PC-9 (cell line): ENCODE data around the gene SETBP1. TPM values are rescaled to one million over a fixed set of nuclear protein-coding genes. Genes with fewer than 3 reads are reported as not detected.

Source experiments
- BruUV-seq: library from RNA; stranded (reverse); fragments of 400-500 nt; replicated peaks from 2 replicates; lab custom pipeline; 2021; lab: Mats Ljungman, UMichigan
- CTCF ChIA-PET: fragments of 300-600 bp; sonication (Branson Sonifier 250); formaldehyde crosslinking; loops from one replicate; lab custom pipeline; 2022; ENCODE audit warnings: antibody characterized with exemption; lab: Charles Lee
- POLR2A ChIA-PET: fragments of 300-600 bp; sonication (Branson Sonifier 250); formaldehyde crosslinking; loops from one replicate; lab custom pipeline; 2022; ENCODE audit warnings: antibody characterized with exemption; ENCODE audit not compliant: unreplicated experiment; lab: Charles Lee
- DNase-seq, 2 experiments: peaks; one replicate each; pipeline versions ENCODE4 v3.0.0 to v3.0.0-alpha.2; 2015 to 2022; ENCODE audit warnings: mixed read lengths in 1 of 2
- H2AFZ ChIP-seq: fragments of 200-600 bp; sonication (generic); 2 replicates; pipeline ENCODE4 v1.8.1; 2017; ENCODE audit warnings: antibody characterized with exemption
- H3F3A ChIP-seq: fragments of 200-600 bp; sonication (generic); 2 replicates; pipeline ENCODE4 v1.8.1; 2017; ENCODE audit warnings: antibody characterized with exemption, mild to moderate bottlenecking, low read depth; ENCODE audit not compliant: insufficient read depth
- H3K27ac ChIP-seq: fragments of 200-600 bp; sonication (generic); 2 replicates; pipeline ENCODE4 v1.6.1; 2016; ENCODE audit warnings: mixed run types
- H3K27me3 ChIP-seq: fragments of 200-600 bp; sonication (generic); 2 replicates; pipeline ENCODE4 v1.6.1; 2016; ENCODE audit warnings: low read depth, mixed run types; ENCODE audit not compliant: insufficient read depth
- H3K36me3 ChIP-seq: fragments of 200-600 bp; sonication (generic); 2 replicates; pipeline ENCODE4 v1.6.1; 2016; ENCODE audit warnings: low read depth, mixed run types
- H3K4me1 ChIP-seq: fragments of 200-600 bp; sonication (generic); replicated peaks from 2 replicates; pipeline ENCODE4 v1.6.1; 2016; ENCODE audit warnings: mixed run types; ENCODE audit not compliant: insufficient read depth
- H3K4me2 ChIP-seq: fragments of 200-600 bp; sonication (generic); 2 replicates; pipeline ENCODE4 v1.6.1; 2017; ENCODE audit warnings: mixed run types
- H3K4me3 ChIP-seq: fragments of 200-600 bp; sonication (generic); 2 replicates; pipeline ENCODE4 v1.6.1; 2016; ENCODE audit warnings: mixed run types
- H3K79me2 ChIP-seq: fragments of 200-600 bp; sonication (generic); 2 replicates; pipeline ENCODE4 v1.6.1; 2017; ENCODE audit warnings: low read depth, mixed run types
- H3K9me2 ChIP-seq: fragments of 200-600 bp; sonication (generic); 2 replicates; pipeline ENCODE4 v1.8.1; 2017; ENCODE audit warnings: mild to moderate bottlenecking; ENCODE audit not compliant: insufficient read depth
- H3K9me3 ChIP-seq: fragments of 200-600 bp; sonication (generic); 2 replicates; pipeline ENCODE4 v1.8.1; 2016; ENCODE audit warnings: low read depth; ENCODE audit not compliant: insufficient read depth
- H4K20me1 ChIP-seq: fragments of 200-600 bp; sonication (generic); 2 replicates; pipeline ENCODE4 v1.8.1; 2017; ENCODE audit not compliant: insufficient read depth
- CTCF ChIP-seq: fragments of 200-600 bp; sonication (generic); conservative IDR thresholded peaks from 2 replicates; pipeline ENCODE4 v1.6.1; 2017; ENCODE audit warnings: mixed run types, antibody characterized with exemption, mild to moderate bottlenecking, moderate library complexity
- EZH2 ChIP-seq: fragments of 200-600 bp; sonication (generic); IDR thresholded peaks from 2 replicates; pipeline ENCODE4 v1.8.0; 2017; ENCODE audit warnings: antibody characterized with exemption, low read depth
- intact Hi-C: fragments of 100-400 bp; cut with micrococcal nuclease; formaldehyde crosslinking; loops from one replicate; pipeline ENCODE4 v1.10.0; 2022; ENCODE audit not compliant: unreplicated experiment
- total RNA-seq: library from RNA; stranded (reverse); gene quantifications from 2 replicates; pipeline ENCODE4 v1.2.3, GENCODE V29; 2021

The SETBP1 gene
- total RNA-seq, 1 experiment from 2014 or later = 9.0 TPM

- no peak overlapping the region for H3K27ac ChIP-seq
- no peak for DNase-seq
- no peaks in the 10 kb centered on the region for H3K27me3 ChIP-seq
- no peaks in the 10 kb centered on the region for H4K20me1 ChIP-seq
- no peak overlapping the region for H2AFZ ChIP-seq
- H3K4me3 ChIP-seq = no peak overlapping the region
- H3K9me3 ChIP-seq = no peaks in the 10 kb centered on the region
- ChIA-PET CTCF (interaction anchor here (0.7 kb wide), 1 partner anchor 420 kb away, joined by 3 read pairs; no protein-coding TSS in a partner anchor), POLR2A (no interaction called here)
- H3K36me3 ChIP-seq = no peaks in the 10 kb centered on the region
- intact Hi-C loops = no loop called here
- no peak for TF ChIP-seq CTCF
- no peak overlapping the region for H3K4me2 ChIP-seq
- H3K9me2 ChIP-seq = no peaks in the 10 kb centered on the region
- no peaks in the 10 kb centered on the region for H3K79me2 ChIP-seq
- no TSS peak for BruUV-seq
- 0 out of 2 replicates have a peak, but pooled peaks cover 3% of the 10 kb centered on the region for H3F3A ChIP-seq
- H3K4me1 ChIP-seq = peaks cover 16% of the 10 kb centered on the region
These were observed 111.9 kb downstream of the SETBP1 start for GRCh38 chr18:44792456-44793061.

- 0 out of 2 replicates have a peak, but pooled peaks cover 3% of the 10 kb centered on the region for H3F3A ChIP-seq
- ChIA-PET POLR2A (no interaction called here), CTCF (no interaction called here)
- H3K27me3 ChIP-seq = no peaks in the 10 kb centered on the region
- no peaks in the 10 kb centered on the region for H3K9me2 ChIP-seq
- no TSS peak for BruUV-seq
- intact Hi-C loops = no loop called here
- DNase-seq = no peak
- H3K4me1 ChIP-seq = peaks cover 16% of the 10 kb centered on the region
- H3K36me3 ChIP-seq = no peaks in the 10 kb centered on the region
- no peak overlapping the region for H2AFZ ChIP-seq
- H3K79me2 ChIP-seq = no peaks in the 10 kb centered on the region
- no peaks in the 10 kb centered on the region for H3K9me3 ChIP-seq
- TF ChIP-seq EZH2 (no peak), CTCF (no peak)
- no peak overlapping the region for H3K4me2 ChIP-seq
- H4K20me1 ChIP-seq = no peaks in the 10 kb centered on the region
- no peak overlapping the region for H3K4me3 ChIP-seq
- no peak overlapping the region for H3K27ac ChIP-seq
These were observed 112.5 kb downstream of the SETBP1 start for GRCh38 chr18:44793194-44793593.

- H2AFZ ChIP-seq = no peak overlapping the region
- intact Hi-C loops = no loop called here
These were observed 113.0 kb downstream of the SETBP1 start for GRCh38 chr18:44793685-44794084.

More at GRCh38 chr18:44793685-44794084, 113.0 kb downstream of the SETBP1 start:
- H3F3A ChIP-seq = 0 out of 2 replicates have a peak, but pooled peaks cover 3% of the 10 kb centered on the region
- BruUV-seq = no TSS peak
- H3K36me3 ChIP-seq = no peaks in the 10 kb centered on the region
- H3K4me1 ChIP-seq = peaks cover 16% of the 10 kb centered on the region
- ChIA-PET CTCF (no interaction called here), POLR2A (no interaction called here)
- no peaks in the 10 kb centered on the region for H3K9me3 ChIP-seq
- H3K79me2 ChIP-seq = no peaks in the 10 kb centered on the region
- H3K27me3 ChIP-seq = no peaks in the 10 kb centered on the region
- H3K27ac ChIP-seq = no peak overlapping the region
- no peaks in the 10 kb centered on the region for H4K20me1 ChIP-seq
- DNase-seq = no peak
- TF ChIP-seq CTCF (no peak), EZH2 (no peak)
- H3K9me2 ChIP-seq = no peaks in the 10 kb centered on the region
- no peak overlapping the region for H3K4me3 ChIP-seq
- no peak overlapping the region for H3K4me2 ChIP-seq
